ENCODE results near the gene ELAC2.

DNA sequence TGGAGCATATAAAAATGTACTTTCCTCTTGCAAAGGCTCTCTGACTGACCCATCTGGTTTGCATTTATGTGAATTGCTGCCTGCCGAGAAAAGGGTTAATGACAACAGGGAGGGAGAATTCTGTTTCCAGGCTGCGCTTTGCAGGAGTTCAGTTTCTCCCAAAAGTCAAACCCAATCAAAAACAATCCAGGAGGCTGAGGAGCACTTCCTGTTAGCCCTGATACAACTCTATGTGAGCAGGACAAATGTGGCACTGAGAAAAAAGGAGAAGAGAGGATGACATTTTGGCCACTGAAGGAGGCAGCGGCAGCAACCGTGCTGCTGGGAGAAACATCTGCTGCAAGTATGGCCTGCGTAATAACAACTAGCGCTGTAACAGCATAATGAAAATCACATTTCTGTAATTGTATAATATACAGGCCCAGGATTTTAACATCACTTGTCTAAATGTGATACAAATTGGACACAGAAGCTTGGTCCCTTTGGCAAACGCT, 26.8 kb upstream of the ELAC2 start:
- TF ChIP-seq, protein P1, sequence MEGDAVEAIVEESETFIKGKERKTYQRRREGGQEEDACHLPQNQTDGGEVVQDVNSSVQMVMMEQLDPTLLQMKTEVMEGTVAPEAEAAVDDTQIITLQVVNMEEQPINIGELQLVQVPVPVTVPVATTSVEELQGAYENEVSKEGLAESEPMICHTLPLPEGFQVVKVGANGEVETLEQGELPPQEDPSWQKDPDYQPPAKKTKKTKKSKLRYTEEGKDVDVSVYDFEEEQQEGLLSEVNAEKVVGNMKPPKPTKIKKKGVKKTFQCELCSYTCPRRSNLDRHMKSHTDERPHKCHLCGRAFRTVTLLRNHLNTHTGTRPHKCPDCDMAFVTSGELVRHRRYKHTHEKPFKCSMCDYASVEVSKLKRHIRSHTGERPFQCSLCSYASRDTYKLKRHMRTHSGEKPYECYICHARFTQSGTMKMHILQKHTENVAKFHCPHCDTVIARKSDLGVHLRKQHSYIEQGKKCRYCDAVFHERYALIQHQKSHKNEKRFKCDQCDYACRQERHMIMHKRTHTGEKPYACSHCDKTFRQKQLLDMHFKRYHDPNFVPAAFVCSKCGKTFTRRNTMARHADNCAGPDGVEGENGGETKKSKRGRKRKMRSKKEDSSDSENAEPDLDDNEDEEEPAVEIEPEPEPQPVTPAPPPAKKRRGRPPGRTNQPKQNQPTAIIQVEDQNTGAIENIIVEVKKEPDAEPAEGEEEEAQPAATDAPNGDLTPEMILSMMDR (IDR thresholded peaks at IDR 0.05): no peak
- TF ChIP-seq POLR2A (IDR thresholded peaks at IDR 0.05) (no peak), POLR2AphosphoS5 (IDR thresholded peaks at IDR 0.05) (no peak), EP300 (IDR thresholded peaks at IDR 0.05) (no peak)
